Breast epithelium (tissue), 3 donors: Measurements from ENCODE around the gene C10orf95.

Source experiments
- CTCF ChIP-seq, 3 donors: fragments of 450-650 bp; IDR thresholded peaks; one replicate each; pipeline ENCODE4 v1.5.1; 2016 to 2017; ENCODE audit warnings: antibody characterized with exemption in 3 of 3, mild to moderate bottlenecking in 3 of 3, moderate library complexity in 3 of 3
- POLR2A ChIP-seq: fragments of 450-650 bp; IDR thresholded peaks from one replicate; pipeline ENCODE4 v1.6.1; 2016; ENCODE audit warnings: antibody characterized with exemption, mild to moderate bottlenecking, moderate library complexity
- POLR2AphosphoS5 ChIP-seq, 3 donors: sonication (generic); formaldehyde crosslinking; IDR thresholded peaks; one replicate each; pipeline ENCODE4 v1.6.1; 2017; ENCODE audit warnings: antibody characterized with exemption in 3 of 3

GRCh38 chr10:102451105-102451969 lies at the start of gene C10orf95:
- TF ChIP-seq CTCF (IDR thresholded peaks at IDR 0.05), result no peak
- no peak for TF ChIP-seq POLR2AphosphoS5 (IDR thresholded peaks at IDR 0.05)
- no peak for TF ChIP-seq POLR2A
